HepG2 (cell line): ENCODE data around the gene STRIP1. TPM values are rescaled to one million over a fixed set of nuclear protein-coding genes. Genes with fewer than 3 reads are reported as not detected.

Experiments
- ATAC-seq: fragments of 200-7000 bp; cut with Tn5 transposase; 3 replicates; pipeline ENCODE4 v1.9.1; 2020; ENCODE audit warnings: mild to moderate bottlenecking, moderate library complexity
- BruUV-seq: library from RNA; stranded (reverse); fragments of 400-500 nt; replicated peaks from 2 replicates; lab custom pipeline; 2021; lab: Mats Ljungman, UMichigan
- CTCF ChIA-PET: fragments of 300-600 bp; formaldehyde crosslinking; extraction: SDS; loops from one replicate; lab custom pipeline; 2021; ENCODE audit warnings: low total read pairs, inconsistent platforms, low intra/inter-chr PET ratio; lab: Yijun Ruan, JAX
- POLR2A ChIA-PET: fragments of 350-600 bp; sonication (Branson Sonifier 250); formaldehyde crosslinking; loops from one replicate; lab custom pipeline; 2020; ENCODE audit warnings: antibody characterized with exemption, inconsistent platforms; lab: Yijun Ruan, JAX
- DNase-seq: peaks from one replicate; pipeline ENCODE4 v3.0.0-alpha.2; 2015; ENCODE audit warnings: low spot score
- FAIRE-seq: peaks from 3 replicates; lab custom pipeline; 2011; peaks lifted over from hg19 to GRCh38; lab: Jason Lieb, UNC
- H2AFZ ChIP-seq: one replicate; pipeline ENCODE4 v1.6.1; 2011; ENCODE audit warnings: low read length, inconsistent platforms
- H3K27ac ChIP-seq: fragments of 300-600 bp; 3 replicates; pipeline ENCODE4 v1.8.0; 2011; ENCODE audit warnings: mixed run types, mild to moderate bottlenecking, mixed read lengths, low read length, inconsistent platforms; ENCODE audit not compliant: insufficient read depth; ENCODE audit errors: extremely low read length
- H3K27me3 ChIP-seq, 2 experiments: fragments of 200-600 bp in 1 of 2; 2 replicates in 1 of 2; 3 replicates in 1 of 2; pipeline versions ENCODE4 v1.6.0 to v1.8.0; 2011; ENCODE audit warnings: low read length in 2 of 2, mild to moderate bottlenecking in 2 of 2, moderate library complexity in 2 of 2, inconsistent platforms in 1 of 2; ENCODE audit not compliant: insufficient read depth in 2 of 2, control insufficient read depth in 1 of 2
- H3K36me3 ChIP-seq, 2 experiments: fragments of 200-600 bp in 1 of 2; replicated peaks in 1 of 2; 2 replicates in 1 of 2; 3 replicates in 1 of 2; pipeline versions ENCODE4 v1.5.1 to v1.8.0; 2011; ENCODE audit warnings: low read length in 2 of 2, inconsistent platforms in 1 of 2; ENCODE audit not compliant: insufficient read depth in 2 of 2, control insufficient read depth in 1 of 2
- H3K4me1 ChIP-seq: 2 replicates; pipeline ENCODE4 v1.5.1; 2012; ENCODE audit warnings: low read length, inconsistent platforms; ENCODE audit not compliant: insufficient read depth
- H3K4me2 ChIP-seq: 2 replicates; pipeline ENCODE4 v1.6.0; 2011; ENCODE audit warnings: low read depth, low read length, inconsistent platforms
- H3K4me3 ChIP-seq, 3 experiments: fragments of 200-600 bp in 1 of 3; sonication (generic), shearing (Covaris generic) in 1 of 3; replicated peaks in 1 of 3; 2 replicates each; pipeline ENCODE4 v1.5.1; 2011 to 2016; ENCODE audit warnings: low read length in 3 of 3, inconsistent platforms in 2 of 3, low read depth in 2 of 3, mild to moderate bottlenecking in 2 of 3, control low read depth in 1 of 3, mixed read lengths in 1 of 3; ENCODE audit not compliant: insufficient read depth in 1 of 3
- H3K79me2 ChIP-seq: one replicate; pipeline ENCODE4 v1.6.1; 2011; ENCODE audit warnings: low read length, inconsistent platforms; ENCODE audit not compliant: insufficient read depth
- H3K9ac ChIP-seq: 2 replicates; pipeline ENCODE4 v1.6.0; 2011; ENCODE audit warnings: mild to moderate bottlenecking, low read depth, low read length, inconsistent platforms; ENCODE audit not compliant: insufficient read depth
- H3K9me3 ChIP-seq: 2 replicates; pipeline ENCODE4 v1.5.1; 2012; ENCODE audit warnings: mild to moderate bottlenecking, low read length
- H4K20me1 ChIP-seq: 2 replicates; pipeline ENCODE4 v1.6.0; 2011; ENCODE audit warnings: inconsistent platforms, mild to moderate bottlenecking, low read length, moderate library complexity; ENCODE audit not compliant: insufficient read depth
- BCL3 ChIP-seq: sonication (generic); formaldehyde crosslinking; IDR thresholded peaks from 2 replicates; pipeline ENCODE4 v1.5.1; 2020; ENCODE audit warnings: mild to moderate bottlenecking, missing genetic modification reagents, moderate library complexity
- BCL6 ChIP-seq: IDR thresholded peaks from 2 replicates; pipeline ENCODE4 v1.6.1; 2016; ENCODE audit warnings: missing genetic modification reagents, missing compliant biosample characterization
- HDAC6 ChIP-seq: fragments of 200-600 bp; sonication (generic); IDR thresholded peaks from 2 replicates; pipeline ENCODE4 v1.7.0; 2017; ENCODE audit warnings: mild to moderate bottlenecking, antibody characterized with exemption, low read length, low read depth
- HNRNPLL ChIP-seq: fragments of 200-400 bp; formaldehyde crosslinking; IDR thresholded peaks from 2 replicates; pipeline ENCODE4 v1.6.1; 2017; ENCODE audit warnings: mild to moderate bottlenecking, low read depth, low read length; ENCODE audit not compliant: poor library complexity, severe bottlenecking
- MTA1 ChIP-seq: sonication (generic); formaldehyde crosslinking; IDR thresholded peaks from 2 replicates; pipeline ENCODE4 v1.4.0; 2020; ENCODE audit warnings: missing genetic modification reagents, mild to moderate bottlenecking, borderline replicate concordance
- NFYB ChIP-seq: sonication (generic); formaldehyde crosslinking; IDR thresholded peaks from 2 replicates; pipeline ENCODE4 v1.4.0; 2020; ENCODE audit warnings: missing genetic modification reagents
- PCBP1 ChIP-seq: fragments of 200-400 bp; formaldehyde crosslinking; IDR thresholded peaks from 2 replicates; pipeline ENCODE4 v1.6.1; 2017; ENCODE audit warnings: mild to moderate bottlenecking, low read depth, low read length, borderline replicate concordance
- RARA ChIP-seq: IDR thresholded peaks from 2 replicates; pipeline ENCODE4 v1.6.1; 2016; ENCODE audit warnings: missing genetic modification reagents, missing compliant biosample characterization
- TIGD3 ChIP-seq: sonication (generic); formaldehyde crosslinking; IDR thresholded peaks from 2 replicates; pipeline ENCODE4 v1.5.1; 2020; ENCODE audit warnings: mild to moderate bottlenecking, missing genetic modification reagents, borderline replicate concordance
- UBTF ChIP-seq: sonication (generic); formaldehyde crosslinking; IDR thresholded peaks from 2 replicates; pipeline ENCODE4 v1.4.0; 2020; ENCODE audit warnings: mild to moderate bottlenecking, missing genetic modification reagents
- ZFP37 ChIP-seq: sonication (generic); formaldehyde crosslinking; IDR thresholded peaks from 2 replicates; pipeline ENCODE4 v1.4.0; 2020; ENCODE audit warnings: missing genetic modification reagents, borderline replicate concordance
- ZNF510 ChIP-seq: sonication (generic); formaldehyde crosslinking; IDR thresholded peaks from 2 replicates; pipeline ENCODE4 v1.4.0; 2020; ENCODE audit warnings: low read depth, mild to moderate bottlenecking, missing genetic modification reagents
- WGBS: methylation state at CpG from one replicate; pipeline ENCODE4 v1.1.6; 2017; ENCODE audit warnings: low lambda C conversion rate; 5-methylcytosine and 5-hydroxymethylcytosine counted together
- in situ Hi-C: cut with HindIII; loops from 2 replicates; pipeline ENCODE4 v1.10.0; 2017; ENCODE audit warnings: low pct_unique_long_range_greater_than_20kb; ENCODE audit not compliant: extremely low pct_ligation_motif_present
- intact Hi-C: fragments of 100-400 bp; cut with micrococcal nuclease; formaldehyde crosslinking; loops from one replicate; pipeline ENCODE4 v1.10.0; 2022; ENCODE audit not compliant: unreplicated experiment
- polyA plus RNA-seq, 8 experiments: library from polyadenylated mRNA; depleted of rRNA in 3 of 8; stranded (reverse) in 7 of 8; unstranded in 1 of 8; fragments of >200 nt; fragmentation: Illumina TruSeq in 4 of 8; extraction: Trizol in 4 of 8; gene quantifications; 2 replicates each; pipeline versions ENCODE4 v1.2.1 to v1.2.3, GENCODE V29; 2011 to 2016; ENCODE audit warnings: low read depth in 4 of 8, missing spikeins in 1 of 8, mixed read lengths in 1 of 8; ENCODE audit not compliant: insufficient read depth in 1 of 8
- total RNA-seq, 5 experiments: library from RNA; depleted of rRNA; stranded (reverse); fragments of >200 nt; fragmentation: Illumina TruSeq; extraction: Trizol; gene quantifications; 2 replicates each; pipeline ENCODE4 v1.2.3, GENCODE V29; 2016; ENCODE audit warnings: low read depth in 1 of 5

The STRIP1 gene
- total and polyA plus RNA-seq, 2 of the 13 experiments (the other 11 are each of a cell fraction or from before 2014, with no cell fraction given): 20.9 to 27.9 TPM

- H2AFZ ChIP-seq: no peak overlapping the region
- peaks cover 9 to 24% of the 10 kb centered on the region in 2 experiments; a peak in 4 of 5 replicates for H3K36me3 ChIP-seq
- FAIRE-seq (no peak), ATAC-seq (no peak), DNase-seq (no peak)
- H3K4me1 ChIP-seq: peaks cover 13% of the 10 kb centered on the region
- POLR2A ChIA-PET: interaction anchor here (1.2 to 2.0 kb wide), 2 partner anchors 26 to 28 kb away, joined by 4 to 8 read pairs; partner anchors contain the start of gene STRIP1
- in situ Hi-C loops (no loop called here), intact Hi-C loops (no loop called here)
- no peaks in the 10 kb centered on the region for H3K79me2 ChIP-seq
- H3K4me3 ChIP-seq: no peak overlapping the region
- no peaks in the 10 kb centered on the region for H4K20me1 ChIP-seq
- BruUV-seq: no TSS peak
- no peak overlapping the region for H3K27ac ChIP-seq
- H3K9me3 ChIP-seq: no peaks in the 10 kb centered on the region
- WGBS: 97% methylated on average over 4 of the region's 7 CpGs
- H3K27me3 ChIP-seq: no peaks in the 10 kb centered on the region
- TF ChIP-seq HNRNPLL (no peak), ZNF510 (CRISPR knock-in tag) (no peak), UBTF (CRISPR knock-in tag) (0 out of 2 replicates have a peak, but pooled peaks have one; percentile 24)
- H3K4me2 ChIP-seq: no peak overlapping the region
- H3K9ac ChIP-seq: no peak overlapping the region
- CTCF ChIA-PET: interaction anchor here (1.7 kb wide), 1 partner anchor 45 kb away, joined by 4 read pairs; no protein-coding TSS in a partner anchor
Observed at GRCh38 chr1:110060662-110061060, 26.2 kb downstream of the STRIP1 start.

- Histone ChIP-seq H3K36me3 (peaks cover 8 to 17% of the 10 kb centered on the region in 2 experiments; a peak in 4 of 5 replicates), H4K20me1 (no peaks in the 10 kb centered on the region), H3K9me3 (no peaks in the 10 kb centered on the region), H3K4me1 (peaks cover 9% of the 10 kb centered on the region), H3K27me3 (no peaks in the 10 kb centered on the region), H3K4me2 (no peak overlapping the region), H3K27ac (no peak overlapping the region), H3K79me2 (no peaks in the 10 kb centered on the region), H3K9ac (no peak overlapping the region), H3K4me3 (no peak overlapping the region), H2AFZ (no peak overlapping the region)
- intact Hi-C loops (no loop called here), in situ Hi-C loops (no loop called here)
- ChIA-PET CTCF (interaction anchor here (1.7 kb wide), 1 partner anchor 45 kb away, joined by 4 read pairs; no protein-coding TSS in a partner anchor), POLR2A (no interaction called here)
- ATAC-seq: no peak
- no TSS peak for BruUV-seq
- DNase-seq: no peak
- no peak for FAIRE-seq
- WGBS: 98% methylated on average over 10 of the region's 10 CpGs
- TF ChIP-seq NFYB (CRISPR knock-in tag): no peak
- TF ChIP-seq ZFP37 (CRISPR knock-in tag): no peak
- no peak for TF ChIP-seq BCL3
- no peak for TF ChIP-seq TIGD3
- no peak for TF ChIP-seq HDAC6
- no peak for TF ChIP-seq BCL6
- no peak for TF ChIP-seq MTA1 (CRISPR knock-in tag)
- TF ChIP-seq RARA: no peak
- TF ChIP-seq PCBP1: no peak
Observed at GRCh38 chr1:110061341-110061740, 26.9 kb downstream of the STRIP1 start.
